ENCODE results near the gene FAM83C.

DNA sequence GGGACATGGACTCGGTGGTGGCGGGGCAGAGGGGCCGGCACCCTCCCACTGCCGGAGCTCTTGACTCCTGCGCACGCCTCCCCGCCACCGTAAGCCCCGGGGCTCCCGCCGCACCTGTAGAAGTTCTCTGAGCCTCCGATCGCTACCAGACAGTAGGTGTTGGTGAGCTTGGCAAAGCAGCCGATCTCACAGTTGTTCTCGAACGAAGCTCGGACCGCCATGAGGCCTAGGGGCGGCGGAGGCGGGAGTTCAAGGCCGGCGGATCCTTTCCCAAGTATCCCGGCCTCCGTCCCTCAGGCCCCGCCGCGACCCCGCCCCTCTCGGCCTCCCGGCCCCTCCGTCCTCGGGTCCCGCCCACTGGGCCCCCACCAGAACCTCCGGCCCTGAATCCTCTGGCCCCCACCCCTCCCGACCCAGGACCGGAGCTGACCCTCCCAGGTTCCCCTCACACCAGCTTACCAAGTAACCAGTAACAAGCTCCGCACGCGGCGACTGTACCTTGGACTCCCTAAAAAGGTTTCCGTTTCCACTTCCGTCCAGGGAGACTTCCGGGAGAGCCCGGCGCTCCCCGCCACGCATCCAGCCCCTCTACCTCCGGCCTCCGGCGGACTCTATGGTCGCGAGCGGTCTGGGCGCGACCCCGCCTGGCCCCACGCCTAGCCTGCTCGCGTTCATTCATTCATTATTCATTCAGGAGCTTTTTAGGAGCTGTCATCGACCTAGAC lies 7.8 kb downstream of the FAM83C start, which contains the start of gene EIF6:
- TF ChIP-seq EZH2 (IDR thresholded peaks at IDR 0.05), result no peak
- TF ChIP-seq, protein P1, sequence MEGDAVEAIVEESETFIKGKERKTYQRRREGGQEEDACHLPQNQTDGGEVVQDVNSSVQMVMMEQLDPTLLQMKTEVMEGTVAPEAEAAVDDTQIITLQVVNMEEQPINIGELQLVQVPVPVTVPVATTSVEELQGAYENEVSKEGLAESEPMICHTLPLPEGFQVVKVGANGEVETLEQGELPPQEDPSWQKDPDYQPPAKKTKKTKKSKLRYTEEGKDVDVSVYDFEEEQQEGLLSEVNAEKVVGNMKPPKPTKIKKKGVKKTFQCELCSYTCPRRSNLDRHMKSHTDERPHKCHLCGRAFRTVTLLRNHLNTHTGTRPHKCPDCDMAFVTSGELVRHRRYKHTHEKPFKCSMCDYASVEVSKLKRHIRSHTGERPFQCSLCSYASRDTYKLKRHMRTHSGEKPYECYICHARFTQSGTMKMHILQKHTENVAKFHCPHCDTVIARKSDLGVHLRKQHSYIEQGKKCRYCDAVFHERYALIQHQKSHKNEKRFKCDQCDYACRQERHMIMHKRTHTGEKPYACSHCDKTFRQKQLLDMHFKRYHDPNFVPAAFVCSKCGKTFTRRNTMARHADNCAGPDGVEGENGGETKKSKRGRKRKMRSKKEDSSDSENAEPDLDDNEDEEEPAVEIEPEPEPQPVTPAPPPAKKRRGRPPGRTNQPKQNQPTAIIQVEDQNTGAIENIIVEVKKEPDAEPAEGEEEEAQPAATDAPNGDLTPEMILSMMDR (IDR thresholded peaks at IDR 0.05), result no peak
- no peak for TF ChIP-seq EZH2phosphoT487 (IDR thresholded peaks at IDR 0.05)
